Colon (tissue), 2 donors: ENCODE data around the gene GRAMD1C.
"Not testable (repeated sequence)": the region's sequence is repeated elsewhere in the genome, so short reads cannot be mapped to it uniquely, and the experiment has no call there.

Experiments used
- FAIRE-seq: peaks from 2 replicates; lab custom pipeline; 2012; peaks lifted over from hg19 to GRCh38; lab: Jason Lieb, UNC
- donor health status: control.
- donor health status: control.

The GRAMD1C gene

DNA sequence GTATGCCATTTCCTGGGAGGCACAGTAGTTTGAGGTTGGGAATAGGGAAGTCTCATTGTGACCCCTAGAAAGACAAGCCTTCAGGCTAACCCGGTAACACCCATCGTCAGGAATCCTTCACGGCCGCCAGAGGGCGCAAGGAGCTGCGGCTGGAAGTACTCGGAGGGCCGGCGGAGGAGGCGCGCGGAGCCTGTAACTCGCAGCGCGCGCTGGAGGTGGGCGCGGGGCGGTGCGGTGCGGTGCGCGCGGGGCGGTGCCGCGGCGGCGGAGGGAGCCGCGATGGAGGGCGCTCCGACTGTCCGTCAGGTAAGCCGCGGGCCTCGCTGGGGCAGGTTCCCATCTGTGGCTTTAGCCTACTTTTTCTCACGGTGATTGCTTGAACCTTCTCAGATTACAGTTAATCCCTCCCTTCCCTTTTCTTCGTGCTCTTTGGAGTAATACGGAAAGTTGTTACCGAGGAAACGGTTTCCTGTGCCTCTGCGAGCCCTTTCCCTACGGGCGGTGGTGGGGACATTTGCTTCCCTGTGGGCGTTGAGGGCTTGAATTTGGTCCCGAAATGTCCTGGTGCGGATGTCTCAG lies at the start of gene GRAMD1C:
Gene GRAMD1C (plus strand): TSS at position 158 of the 579 bp plus-strand sequence. CDS start 122 bp downstream, at position 280.
- no peak for FAIRE-seq

DNA sequence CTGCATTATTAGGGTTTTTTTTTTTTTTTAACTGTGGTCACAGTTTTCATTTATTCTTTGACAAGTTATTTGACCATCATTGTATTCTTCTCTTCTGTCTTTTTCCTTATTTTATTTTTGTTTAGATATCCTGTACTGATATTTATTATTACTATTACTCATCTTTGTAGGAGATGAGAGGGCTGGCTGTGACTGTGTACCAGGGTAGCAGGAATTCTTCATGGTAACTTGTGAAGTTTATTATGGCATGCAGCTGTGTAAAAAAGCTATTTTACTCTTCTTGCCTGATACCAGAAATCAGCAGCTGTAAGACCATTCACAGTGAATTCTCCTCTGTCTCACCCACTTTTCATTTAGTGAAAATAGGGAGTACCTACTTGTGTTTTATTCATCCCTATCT lies 47.2 kb upstream of the GRAMD1C start:
- FAIRE-seq: no peak

DNA sequence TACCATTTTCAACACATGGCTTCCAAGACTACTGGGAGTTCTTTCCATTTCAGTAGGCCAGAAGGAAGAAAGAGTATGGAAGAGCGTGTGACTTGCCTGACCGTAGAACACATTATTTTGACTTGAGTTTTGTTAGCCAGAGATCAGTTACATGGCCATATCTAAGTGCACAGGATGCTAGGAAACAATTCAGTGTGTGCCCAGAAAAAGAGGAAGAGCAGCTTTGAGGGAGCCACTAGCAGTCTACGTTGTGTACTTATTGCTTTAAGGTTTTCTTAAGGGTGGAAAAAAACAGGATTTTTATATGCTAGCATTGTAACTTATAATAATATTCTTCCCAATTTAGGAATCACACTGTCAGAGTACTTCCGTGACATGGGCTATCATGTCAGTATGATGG lies 44.1 kb upstream of the GRAMD1C start:
- FAIRE-seq: no peak

- peak; percentile 72 for FAIRE-seq
These were observed 42.9 kb upstream of the GRAMD1C start for GRCh38 chr3:113795693-113796092.

- no peak for FAIRE-seq
These were observed 35.7 kb upstream of the GRAMD1C start for GRCh38 chr3:113802795-113803455.

DNA sequence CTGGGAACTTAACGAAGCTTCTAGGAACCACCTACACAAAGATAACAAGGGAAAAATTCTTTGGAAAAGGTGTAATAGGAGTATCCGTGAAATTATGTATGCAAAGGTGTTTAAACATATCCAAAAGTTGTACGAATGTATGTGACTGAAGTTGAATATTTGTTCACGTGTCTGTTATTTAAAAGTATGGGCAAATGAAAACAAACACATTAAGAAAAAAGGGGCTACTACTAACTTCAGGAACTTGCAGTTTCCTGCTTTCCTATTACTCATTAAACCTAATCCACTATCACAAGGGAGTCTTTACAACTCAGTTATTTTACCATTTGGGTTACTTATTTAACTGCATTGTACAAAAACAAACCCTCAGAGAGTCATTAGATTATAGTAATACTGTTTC lies 33.9 kb upstream of the GRAMD1C start:
- FAIRE-seq: no peak

GRCh38 chr3:113805249-113805648 lies 33.3 kb upstream of the GRAMD1C start:
- FAIRE-seq: no peak

DNA sequence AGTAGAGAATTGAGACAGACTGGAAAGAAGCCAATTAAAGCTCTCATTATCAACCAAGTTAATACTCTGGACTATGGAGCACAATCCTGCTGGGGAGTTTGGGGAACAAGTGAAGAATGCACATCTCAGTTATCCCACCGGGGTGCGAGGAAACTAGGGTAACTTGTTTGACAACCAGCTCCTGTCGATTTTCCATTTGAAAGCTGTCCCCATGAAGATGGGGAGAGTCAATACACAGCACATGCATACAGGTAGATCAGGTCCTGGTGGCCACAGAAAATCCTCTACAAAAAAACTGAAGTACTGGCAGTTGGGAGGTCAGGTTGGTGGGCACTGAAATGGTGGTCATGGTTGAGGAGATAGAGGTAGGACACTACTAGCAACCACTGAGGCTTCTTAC lies 25.7 kb upstream of the GRAMD1C start:
- no peak for FAIRE-seq

DNA sequence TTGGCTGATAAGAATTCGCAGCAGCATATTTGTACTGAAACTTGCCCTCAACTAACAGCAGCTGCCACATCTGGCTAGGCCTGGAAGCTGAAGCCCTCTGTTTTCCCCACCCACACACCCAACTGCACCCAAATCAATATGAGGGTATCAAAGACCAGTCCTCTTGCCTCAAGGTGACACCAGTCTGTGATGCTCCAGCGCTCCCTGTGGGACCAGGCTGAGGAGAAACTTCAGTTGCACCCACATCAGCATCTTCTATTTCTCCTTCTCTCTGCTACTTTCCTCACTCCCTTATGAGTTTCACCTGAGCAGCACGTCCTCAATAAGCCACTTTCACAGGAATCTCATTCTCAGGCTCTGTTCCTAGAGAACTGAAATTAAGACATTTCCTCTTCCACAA lies 18.7 kb upstream of the GRAMD1C start:
- FAIRE-seq: no peak

GRCh38 chr3:113825090-113825489 lies 13.5 kb upstream of the GRAMD1C start:
- no peak for FAIRE-seq

GRCh38 chr3:113828600-113828999 lies 10.0 kb upstream of the GRAMD1C start:
- no peak for FAIRE-seq

DNA sequence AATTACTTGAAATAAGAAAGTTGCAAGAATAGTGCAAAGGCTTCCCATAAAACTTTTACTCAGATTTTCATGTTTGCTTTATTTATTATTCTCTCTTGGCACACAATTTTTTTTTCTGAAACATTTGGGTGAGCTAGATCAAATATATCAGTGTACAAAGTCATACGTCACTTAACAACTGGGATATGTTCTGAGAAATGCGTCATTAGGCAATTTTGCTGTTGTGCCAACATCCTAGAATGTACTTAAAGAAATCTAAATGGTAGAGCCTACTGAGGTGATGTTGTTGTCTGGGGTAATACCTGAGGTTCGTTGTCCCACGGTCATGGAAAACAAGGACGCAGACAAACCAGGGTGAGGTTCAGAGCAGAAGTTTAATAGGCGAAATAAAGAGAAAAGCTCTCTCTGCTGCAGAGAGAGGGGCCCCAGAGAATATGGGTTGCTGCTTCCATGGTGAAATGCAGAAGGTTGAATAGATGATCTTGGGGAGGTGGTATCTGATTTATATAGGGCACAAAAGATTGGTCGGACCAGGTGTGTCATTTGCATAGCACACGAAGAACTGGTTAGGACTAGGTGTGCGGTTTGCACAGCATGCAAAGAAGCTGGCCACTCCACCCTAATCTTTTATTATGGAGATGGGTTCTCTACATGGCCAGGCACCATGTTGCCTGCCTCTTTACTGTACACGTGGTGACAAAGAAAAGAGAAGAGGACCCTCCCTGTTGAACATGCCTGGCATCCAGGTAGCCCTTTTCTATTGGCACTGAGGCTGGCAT lies 8.8 kb upstream of the GRAMD1C start:
- no peak for FAIRE-seq

DNA sequence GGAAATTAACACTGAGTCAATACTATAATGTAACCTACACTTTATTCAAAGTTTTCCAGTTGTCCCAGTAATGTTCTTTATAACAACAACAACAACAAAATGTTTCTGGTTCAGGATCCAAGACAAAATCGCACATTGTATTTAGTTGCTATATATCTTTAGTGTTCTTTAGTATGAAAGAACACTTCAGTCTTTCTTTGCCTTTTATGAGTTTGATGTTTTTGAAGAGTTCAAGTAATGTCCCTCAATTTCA lies 7.6 kb upstream of the GRAMD1C start:
- no peak for FAIRE-seq

DNA sequence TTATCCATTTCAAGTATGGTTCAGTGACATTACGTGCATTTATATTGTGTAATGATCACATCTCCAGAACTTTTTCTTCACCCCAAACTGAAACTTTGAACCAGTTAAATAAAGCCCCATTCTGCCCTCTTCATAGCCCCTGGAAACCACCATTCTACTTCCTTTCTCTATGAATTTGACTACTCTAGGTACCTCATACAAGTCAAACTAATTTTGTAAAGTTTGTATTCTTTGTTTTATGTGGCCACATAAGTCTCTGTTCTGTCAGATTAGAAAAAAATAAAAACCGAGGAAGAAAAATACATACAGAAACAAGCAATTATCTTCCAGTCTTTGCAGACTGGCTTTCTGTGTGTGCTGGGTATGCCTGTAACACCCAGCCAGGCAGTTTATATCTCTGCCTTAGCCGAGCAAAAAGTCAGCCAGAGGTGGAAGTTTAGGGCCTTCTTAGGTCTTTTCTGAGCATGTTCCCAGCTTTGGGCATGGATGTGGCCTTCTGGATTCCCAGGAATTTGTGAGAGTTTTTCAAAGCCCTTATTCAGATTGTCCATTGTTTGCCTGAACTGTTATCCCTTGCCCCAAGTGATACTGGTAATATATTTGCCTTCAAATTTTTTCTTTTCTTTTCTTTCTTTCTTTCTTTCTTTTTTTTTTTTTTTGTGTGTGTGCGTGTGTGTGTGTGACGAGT lies 6.0 kb upstream of the GRAMD1C start:
- no peak for FAIRE-seq

GRCh38 chr3:113834983-113835382 lies 3.6 kb upstream of the GRAMD1C start:
- FAIRE-seq: no peak

DNA sequence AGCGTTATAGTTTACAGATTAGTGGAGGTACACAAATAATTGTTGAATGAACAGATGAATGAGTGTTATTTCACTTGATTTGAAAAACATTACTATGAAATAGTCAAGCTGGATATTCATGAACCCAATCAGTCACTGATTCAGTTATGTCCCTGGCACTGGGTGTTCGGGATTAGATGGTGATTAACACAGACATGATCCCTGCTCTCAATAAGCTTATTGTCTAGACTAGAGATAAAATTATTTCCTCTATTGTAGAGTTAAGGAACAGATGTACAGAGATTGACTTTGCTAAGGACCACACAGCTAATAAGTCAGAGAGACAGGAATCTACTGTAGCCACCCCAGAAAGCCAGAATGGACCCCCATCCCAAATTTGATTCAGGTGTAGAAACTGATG lies 963 bp downstream of the GRAMD1C start:
- FAIRE-seq: no peak

GRCh38 chr3:113844622-113845222 lies 6.1 kb downstream of the GRAMD1C start:
- peak; percentile 33 for FAIRE-seq

- no peak for FAIRE-seq
These were observed 8.7 kb downstream of the GRAMD1C start for GRCh38 chr3:113847247-113847646.

DNA sequence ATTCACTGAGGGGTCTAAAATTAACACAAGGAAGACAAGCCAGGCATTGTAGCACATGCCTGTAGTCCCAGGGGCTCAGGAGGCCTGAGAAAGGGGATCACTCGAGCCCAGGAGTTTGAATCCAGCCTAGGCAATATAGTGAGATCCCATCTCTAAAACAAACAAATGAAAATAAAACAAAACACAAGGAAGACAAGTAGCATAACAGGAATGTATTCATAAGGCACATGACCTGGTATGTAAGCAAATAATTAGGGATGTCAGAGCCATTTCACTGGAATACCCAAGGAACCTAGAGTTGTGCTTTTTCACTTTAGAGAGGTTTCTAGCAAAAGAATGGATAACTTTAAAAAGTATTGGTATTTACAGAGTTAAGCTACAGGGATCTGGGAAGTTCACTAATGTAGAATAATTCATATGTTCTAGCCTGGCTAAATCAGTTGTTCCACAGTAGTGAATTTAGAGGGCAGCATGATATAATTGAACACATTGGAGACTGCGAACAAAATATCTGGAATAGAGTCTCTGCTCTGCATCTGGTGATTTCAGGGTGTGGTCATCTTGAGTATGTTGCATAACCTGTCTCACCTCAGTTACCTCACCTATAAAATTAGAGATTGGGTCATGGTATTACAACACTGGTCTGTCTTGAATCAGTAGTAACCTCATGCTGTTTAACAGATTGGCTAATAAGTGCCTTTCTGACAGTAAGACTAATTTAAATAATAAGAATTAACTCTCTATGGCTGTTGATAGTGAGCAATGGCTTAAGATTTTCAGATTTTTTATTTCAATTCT lies 9.3 kb downstream of the GRAMD1C start:
- peak; percentile 43 for FAIRE-seq

GRCh38 chr3:113849071-113849470 lies 10.5 kb downstream of the GRAMD1C start:
- not testable (repeated sequence) for FAIRE-seq

DNA sequence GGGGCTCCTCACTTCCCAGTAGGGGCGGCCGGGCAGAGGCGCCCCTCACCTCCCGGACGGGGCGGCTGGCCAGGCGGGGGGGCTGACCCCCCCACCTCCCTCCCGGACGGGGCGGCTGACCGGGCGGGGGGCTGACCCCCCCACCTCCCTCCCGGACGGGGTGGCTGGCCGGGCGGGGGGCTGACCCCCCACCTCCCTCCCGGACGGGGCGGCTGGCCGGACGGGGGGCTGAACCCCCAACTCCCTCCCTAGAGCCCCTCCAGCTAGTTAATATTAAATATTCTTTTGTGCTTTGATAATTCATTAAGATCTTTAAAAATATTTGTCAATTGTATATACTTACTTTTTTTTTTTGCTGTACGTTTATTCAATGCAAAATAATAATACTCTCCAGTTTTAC lies 11.3 kb downstream of the GRAMD1C start:
- FAIRE-seq: not testable (repeated sequence)

- FAIRE-seq: not testable (repeated sequence)
These were observed 11.8 kb downstream of the GRAMD1C start for GRCh38 chr3:113850391-113850790.
